ENCODE measurements around the gene LFNG.

Gene LFNG

GRCh38 chr7:2503056-2503941, 16.3 kb upstream of the LFNG start:
- DNase-seq (ENCODE audit: low spot score) = no peak

- DNase-seq (ENCODE audit: low spot score) = no peak
These were observed 15.3 kb upstream of the LFNG start for GRCh38 chr7:2504128-2504888.

GRCh38 chr7:2504889-2505375, 14.6 kb upstream of the LFNG start:
- DNase-seq (ENCODE audit: low spot score) = no peak

- DNase-seq (ENCODE audit: low spot score) = no peak
These were observed 14.2 kb upstream of the LFNG start for GRCh38 chr7:2505401-2505800.

- DNase-seq (ENCODE audit: low spot score) = no peak
These were observed 12.2 kb upstream of the LFNG start for GRCh38 chr7:2507208-2507916.

GRCh38 chr7:2507917-2508306, 11.7 kb upstream of the LFNG start:
- no peak for DNase-seq (ENCODE audit: low spot score)

- DNase-seq (ENCODE audit: low spot score) = peak; percentile 91
These were observed 11.0 kb upstream of the LFNG start for GRCh38 chr7:2508327-2509215.

- DNase-seq (ENCODE audit: low spot score) = no peak
These were observed 10.2 kb upstream of the LFNG start for GRCh38 chr7:2509298-2509906.

- DNase-seq (ENCODE audit: low spot score) = no peak
These were observed 9.3 kb upstream of the LFNG start for GRCh38 chr7:2510130-2510776.

GRCh38 chr7:2510909-2511768, 8.4 kb upstream of the LFNG start:
- DNase-seq (ENCODE audit: low spot score) = peak; percentile 30

GRCh38 chr7:2511769-2512168, 7.8 kb upstream of the LFNG start:
- DNase-seq (ENCODE audit: low spot score) = no peak

GRCh38 chr7:2512179-2512661, 7.4 kb upstream of the LFNG start:
- no peak for DNase-seq (ENCODE audit: low spot score)

- no peak for DNase-seq (ENCODE audit: low spot score)
These were observed 6.9 kb upstream of the LFNG start for GRCh38 chr7:2512713-2513112.

- DNase-seq (ENCODE audit: low spot score) = no peak
These were observed 5.9 kb upstream of the LFNG start for GRCh38 chr7:2513702-2514101.

- DNase-seq (ENCODE audit: low spot score) = no peak
These were observed 4.8 kb upstream of the LFNG start for GRCh38 chr7:2514473-2515423.

GRCh38 chr7:2515424-2516193, 4.0 kb upstream of the LFNG start:
- no peak for DNase-seq (ENCODE audit: low spot score)

- no peak for DNase-seq (ENCODE audit: low spot score)
These were observed 3.4 kb upstream of the LFNG start for GRCh38 chr7:2516194-2516555.

- no peak for DNase-seq (ENCODE audit: low spot score)
These were observed 2.5 kb upstream of the LFNG start for GRCh38 chr7:2517026-2517425.

All from kidney capillary endothelial cell (primary cell).